Lung (tissue), 12 donors: ENCODE results near the gene AGPAT3. TPM values are rescaled to one million over a fixed set of nuclear protein-coding genes. Genes with fewer than 3 reads are reported as not detected.

ENCODE experiments used
- ATAC-seq: fragments of 200-7000 bp; cut with Tn5 transposase; one replicate; pipeline ENCODE4 v1.9.1; 2020; ENCODE audit warnings: moderate number of reproducible peaks; ENCODE audit not compliant: insufficient read depth, low FRiP score
- DNase-seq, 3 donors: peaks; one replicate each; pipeline ENCODE4 v3.0.0-alpha.2; 2013 to 2017
- H3K27ac ChIP-seq, 2 donors: one replicate each; pipeline ENCODE4 v1.5.1; 2013; ENCODE audit warnings: mild to moderate bottlenecking in 2 of 2, moderate library complexity in 2 of 2, control low read depth in 1 of 2, inconsistent platforms in 1 of 2, low read depth in 1 of 2, low read length in 1 of 2
- H3K27me3 ChIP-seq, 3 donors: one replicate each; pipeline ENCODE4 v1.5.1; 2013; ENCODE audit warnings: low read length in 2 of 3; ENCODE audit not compliant: control insufficient read depth in 3 of 3, insufficient read depth in 3 of 3
- H3K36me3 ChIP-seq, 4 donors: one replicate each; pipeline ENCODE4 v1.5.1; 2013; ENCODE audit warnings: low read length in 4 of 4, mild to moderate bottlenecking in 1 of 4, moderate library complexity in 1 of 4; ENCODE audit not compliant: control insufficient read depth in 4 of 4, insufficient read depth in 4 of 4
- H3K4me1 ChIP-seq, 5 donors: one replicate each; pipeline ENCODE4 v1.5.1; 2013; ENCODE audit warnings: low read length in 5 of 5, mild to moderate bottlenecking in 2 of 5, moderate library complexity in 1 of 5; ENCODE audit not compliant: control insufficient read depth in 5 of 5, insufficient read depth in 5 of 5
- H3K4me3 ChIP-seq: one replicate; pipeline ENCODE4 v1.5.1; 2013; ENCODE audit warnings: mild to moderate bottlenecking, control low read depth, moderate library complexity
- H3K9ac ChIP-seq, 2 donors: one replicate each; pipeline ENCODE4 v1.5.1; 2013; ENCODE audit warnings: low read length in 2 of 2, control low read depth in 1 of 2; ENCODE audit not compliant: insufficient read depth in 1 of 2
- H3K9me3 ChIP-seq, 4 donors: one replicate each; pipeline ENCODE4 v1.5.1; 2013; ENCODE audit warnings: low read length in 3 of 4, mild to moderate bottlenecking in 1 of 4, moderate library complexity in 1 of 4; ENCODE audit not compliant: control insufficient read depth in 4 of 4, insufficient read depth in 3 of 4
- CTCF ChIP-seq: IDR thresholded peaks from 2 replicates; pipeline ENCODE4 v1.5.1; 2012; ENCODE audit warnings: mild to moderate bottlenecking; ENCODE audit errors: control extremely low read depth, extremely low read depth
- WGBS, 2 donors: extraction: QIAGEN DNeasy Blood & Tissue Kit; methylation state at CpG; one replicate each; pipeline ENCODE4 v1.1.7; 2013; 5-methylcytosine and 5-hydroxymethylcytosine counted together
- polyA plus RNA-seq, 2 donors: library from polyadenylated mRNA; stranded (reverse); fragments of 200-250 nt; gene quantifications; one replicate each; pipeline ENCODE4 v1.2.1, GENCODE V29; 2013
- total RNA-seq, 2 donors: library from RNA; depleted of rRNA in 1 of 2; stranded (reverse); fragments of >200 nt in 1 of 2; gene quantifications; one replicate each; pipeline ENCODE4 v1.2.1, GENCODE V29; 2014 to 2021
- donor health status: control.
- donor health status: control.
- donor health status: Bipolar disorder and iron deficiency.
- donor health status: healthy.
- donor health status: DM: yes; HTN: yes; CAD: no.

The AGPAT3 gene
- total and polyA plus RNA-seq, 4 donors = 29.4 to 120 (median 43.9) TPM

GRCh38 chr21:43979654-43980053 is 114.6 kb downstream of the AGPAT3 start:
- WGBS, 2 donors = 87 to 95% methylated on average over 7 of the region's 7 CpGs
- no peaks in the 10 kb centered on the region for H3K9me3 ChIP-seq
- no peak overlapping the region for H3K9ac ChIP-seq
- no peak for DNase-seq
- H3K27ac ChIP-seq = no peak overlapping the region
- no peak overlapping the region for H3K4me3 ChIP-seq
- no peaks in the 10 kb centered on the region for H3K27me3 ChIP-seq
- no peak for ATAC-seq
- H3K4me1 ChIP-seq = peaks cover 0 to 3% (median 3%) of the 10 kb centered on the region in 5 donors
- H3K36me3 ChIP-seq = peaks cover 11 to 41% (median 16%) of the 10 kb centered on the region in 4 donors
- no peak for TF ChIP-seq CTCF

DNA sequence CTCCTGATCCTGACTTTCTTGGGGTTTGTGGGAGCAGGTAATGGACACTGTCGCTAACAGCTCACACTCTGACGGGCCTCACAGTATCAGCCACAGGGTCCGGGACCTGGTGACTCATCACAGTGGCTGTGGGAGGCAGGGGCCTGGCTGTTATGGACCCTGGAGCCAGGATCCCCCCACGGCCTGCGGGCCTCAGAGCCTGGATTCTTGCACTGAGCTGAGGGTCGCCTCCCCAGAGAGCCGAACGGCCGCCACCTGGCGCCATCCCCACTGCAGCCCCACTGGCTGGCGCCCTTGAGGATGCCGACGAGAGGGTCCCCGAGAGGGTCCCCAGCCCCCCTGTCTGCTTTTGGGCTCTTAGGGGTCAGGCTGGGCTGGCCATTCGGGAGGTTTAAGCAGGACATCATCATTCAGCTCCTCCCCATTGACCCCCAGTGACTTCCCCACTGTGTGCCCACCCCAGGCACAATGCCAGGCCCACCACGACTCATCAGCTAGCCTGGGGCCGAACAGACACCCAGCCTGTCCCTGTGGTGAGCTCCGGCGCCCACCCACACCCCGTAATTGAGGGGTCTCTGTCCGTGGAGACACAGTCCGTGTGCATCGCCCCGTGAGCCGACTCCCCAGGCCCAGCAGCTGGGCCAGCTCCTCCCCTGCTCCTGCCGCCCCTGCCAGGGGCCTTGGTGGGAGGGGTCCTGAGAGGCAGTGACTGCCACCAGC is 116.3 kb downstream of the AGPAT3 start:
- Histone ChIP-seq H3K4me3 (no peak overlapping the region), H3K9ac (no peak overlapping the region), H3K9me3 (no peaks in the 10 kb centered on the region), H3K4me1 (peaks cover 0 to 8% (median 4%) of the 10 kb centered on the region in 5 donors), H3K27me3 (no peaks in the 10 kb centered on the region), H3K27ac (no peak overlapping the region), H3K36me3 (peaks cover 11 to 41% (median 15%) of the 10 kb centered on the region in 4 donors)
- ATAC-seq (no peak), DNase-seq (no peak)
- no peak for TF ChIP-seq CTCF
- WGBS, 2 donors = 92 to 93% methylated on average over 26 of the region's 26 CpGs

DNA sequence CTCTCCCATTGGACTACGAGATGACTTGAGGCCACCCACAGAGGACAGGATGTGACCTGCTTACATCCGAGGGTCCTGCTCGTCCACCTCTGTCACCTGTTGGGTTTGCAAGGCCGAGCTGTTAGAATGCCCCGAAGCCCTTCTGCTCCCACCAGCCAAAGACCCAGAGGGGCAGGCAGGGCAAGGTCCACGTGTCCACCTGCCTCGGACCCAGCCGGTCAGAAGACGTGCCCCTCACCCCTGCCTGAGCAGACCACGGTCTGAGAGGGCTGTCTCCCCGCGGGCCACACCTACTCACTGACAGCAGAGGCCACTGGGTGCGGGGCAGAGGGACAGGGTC is 116.8 kb downstream of the AGPAT3 start:
- no peak for DNase-seq
- WGBS, 2 donors = 87 to 92% methylated on average over 13 of the region's 13 CpGs
- Histone ChIP-seq H3K27me3 (no peaks in the 10 kb centered on the region), H3K9ac (no peak overlapping the region), H3K4me3 (no peak overlapping the region), H3K9me3 (no peaks in the 10 kb centered on the region), H3K36me3 (peaks cover 11 to 41% (median 15%) of the 10 kb centered on the region in 4 donors), H3K4me1 (peaks cover 0 to 10% (median 7%) of the 10 kb centered on the region in 5 donors), H3K27ac (no peak overlapping the region)
- ATAC-seq = no peak
- no peak for TF ChIP-seq CTCF
